ENCODE results near the gene ESPL1. TPM values are rescaled to one million over a fixed set of nuclear protein-coding genes. Genes with fewer than 3 reads are reported as not detected.

ESPL1 gene
- total and polyA plus RNA-seq, 4 donors: 0.77 to 6.7 (median 1.5) TPM

- DNase-seq (no peak), ATAC-seq (ENCODE audit: insufficient read depth, low FRiP score) (no peak)
- peaks cover 4 to 57% (median 27%) of the 10 kb centered on the region in 5 donors for H3K4me1 ChIP-seq (ENCODE audit: control insufficient read depth in 5 of 5, insufficient read depth in 5 of 5, low read length in 5 of 5)
- WGBS, 2 donors: 88% methylated on average over 2 of the region's 2 CpGs
- no peak for TF ChIP-seq CTCF (IDR thresholded peaks at IDR 0.05; ENCODE audit: control extremely low read depth, extremely low read depth)
- H3K27me3 ChIP-seq (ENCODE audit: control insufficient read depth in 3 of 3, insufficient read depth in 3 of 3, low read length in 2 of 3): no peaks in the 10 kb centered on the region
- H3K4me3 ChIP-seq: no peak overlapping the region
- peaks cover 0 to 7% (median 3%) of the 10 kb centered on the region in 4 donors for H3K36me3 ChIP-seq (ENCODE audit: control insufficient read depth in 4 of 4, insufficient read depth in 4 of 4, low read length in 4 of 4)
- no peak overlapping the region for H3K9ac ChIP-seq (ENCODE audit: insufficient read depth in 1 of 2, low read length in 2 of 2)
- H3K9me3 ChIP-seq (ENCODE audit: control insufficient read depth in 4 of 4, insufficient read depth in 3 of 4, low read length in 3 of 4): no peaks in the 10 kb centered on the region
- H3K27ac ChIP-seq (ENCODE audit: low read depth in 1 of 2, low read length in 1 of 2): peak overlapping the region in 1 of 2 donors; percentile 7
These were observed 38.6 kb upstream of the ESPL1 start for GRCh38 chr12:53229454-53229853.

- ATAC-seq (ENCODE audit: insufficient read depth, low FRiP score): peak; percentile 42
These were observed 37.8 kb upstream of the ESPL1 start for GRCh38 chr12:53230108-53230845.

GRCh38 chr12:53231671-53231920, 36.5 kb upstream of the ESPL1 start:
- TF ChIP-seq CTCF (IDR thresholded peaks at IDR 0.05; ENCODE audit: control extremely low read depth, extremely low read depth): no peak
- 1 to 3% methylated on average over 7 to 9 of the region's 9 CpGs for WGBS, 2 donors
- ATAC-seq (ENCODE audit: insufficient read depth, low FRiP score): no peak

More at GRCh38 chr12:53230108-53230845, 37.8 kb upstream of the ESPL1 start:
- Histone ChIP-seq H3K4me3 (no peak overlapping the region), H3K9ac (ENCODE audit: insufficient read depth in 1 of 2, low read length in 2 of 2) (no peak overlapping the region), H3K27ac (ENCODE audit: low read depth in 1 of 2, low read length in 1 of 2) (peak overlapping the region in 1 of 2 donors; percentile 65), H3K4me1 (ENCODE audit: control insufficient read depth in 5 of 5, insufficient read depth in 5 of 5, low read length in 5 of 5) (peaks cover 4 to 57% (median 23%) of the 10 kb centered on the region in 5 donors), H3K27me3 (ENCODE audit: control insufficient read depth in 3 of 3, insufficient read depth in 3 of 3, low read length in 2 of 3) (no peaks in the 10 kb centered on the region), H3K36me3 (ENCODE audit: control insufficient read depth in 4 of 4, insufficient read depth in 4 of 4, low read length in 4 of 4) (peaks cover 0 to 7% (median 2%) of the 10 kb centered on the region in 4 donors), H3K9me3 (ENCODE audit: control insufficient read depth in 4 of 4, insufficient read depth in 3 of 4, low read length in 3 of 4) (no peaks in the 10 kb centered on the region)
- WGBS, 2 donors: 70 to 92% methylated on average over 7 to 10 of the region's 10 CpGs
- no peak for TF ChIP-seq CTCF (IDR thresholded peaks at IDR 0.05; ENCODE audit: control extremely low read depth, extremely low read depth)
- DNase-seq: peak; percentile 36 to 71 (median 57)

More at GRCh38 chr12:53231671-53231920, 36.5 kb upstream of the ESPL1 start:
- Histone ChIP-seq H3K36me3 (ENCODE audit: control insufficient read depth in 4 of 4, insufficient read depth in 4 of 4, low read length in 4 of 4) (peaks cover 0 to 7% (median 2%) of the 10 kb centered on the region in 4 donors), H3K4me3 (peak overlapping the region; percentile 44), H3K9ac (ENCODE audit: insufficient read depth in 1 of 2, low read length in 2 of 2) (peak overlapping the region; percentile 8 to 63), H3K4me1 (ENCODE audit: control insufficient read depth in 5 of 5, insufficient read depth in 5 of 5, low read length in 5 of 5) (peaks cover 4 to 50% (median 22%) of the 10 kb centered on the region in 5 donors), H3K27me3 (ENCODE audit: control insufficient read depth in 3 of 3, insufficient read depth in 3 of 3, low read length in 2 of 3) (no peaks in the 10 kb centered on the region), H3K9me3 (ENCODE audit: control insufficient read depth in 4 of 4, insufficient read depth in 3 of 4, low read length in 3 of 4) (no peaks in the 10 kb centered on the region), H3K27ac (ENCODE audit: low read depth in 1 of 2, low read length in 1 of 2) (peak overlapping the region in 1 of 2 donors; percentile 87)
- peak in 2 of 3 donors; percentile 52 to 57 for DNase-seq

Measured in lung (tissue), 12 donors.